ENCODE measurements around the gene MAP3K3.

GRCh38 chr17:63704836-63705235 is 82.6 kb downstream of the MAP3K3 start:
- TF ChIP-seq, protein P1, sequence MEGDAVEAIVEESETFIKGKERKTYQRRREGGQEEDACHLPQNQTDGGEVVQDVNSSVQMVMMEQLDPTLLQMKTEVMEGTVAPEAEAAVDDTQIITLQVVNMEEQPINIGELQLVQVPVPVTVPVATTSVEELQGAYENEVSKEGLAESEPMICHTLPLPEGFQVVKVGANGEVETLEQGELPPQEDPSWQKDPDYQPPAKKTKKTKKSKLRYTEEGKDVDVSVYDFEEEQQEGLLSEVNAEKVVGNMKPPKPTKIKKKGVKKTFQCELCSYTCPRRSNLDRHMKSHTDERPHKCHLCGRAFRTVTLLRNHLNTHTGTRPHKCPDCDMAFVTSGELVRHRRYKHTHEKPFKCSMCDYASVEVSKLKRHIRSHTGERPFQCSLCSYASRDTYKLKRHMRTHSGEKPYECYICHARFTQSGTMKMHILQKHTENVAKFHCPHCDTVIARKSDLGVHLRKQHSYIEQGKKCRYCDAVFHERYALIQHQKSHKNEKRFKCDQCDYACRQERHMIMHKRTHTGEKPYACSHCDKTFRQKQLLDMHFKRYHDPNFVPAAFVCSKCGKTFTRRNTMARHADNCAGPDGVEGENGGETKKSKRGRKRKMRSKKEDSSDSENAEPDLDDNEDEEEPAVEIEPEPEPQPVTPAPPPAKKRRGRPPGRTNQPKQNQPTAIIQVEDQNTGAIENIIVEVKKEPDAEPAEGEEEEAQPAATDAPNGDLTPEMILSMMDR (IDR thresholded peaks at IDR 0.05; ENCODE audit: insufficient read depth, low read length, poor library complexity, severe bottlenecking), result no peak
- TF ChIP-seq EZH2phosphoT487 (conservative IDR thresholded peaks at IDR 0.05; ENCODE audit: low read length), result no peak
